GM19324 (cell line): Measurements from ENCODE around the gene NLGN1.
"Not testable (repeated sequence)": the region's sequence is repeated elsewhere in the genome, so short reads cannot be mapped to it uniquely, and the experiment has no call there.

Source experiments
- ATAC-seq: cut with Tn5 transposase; IDR thresholded peaks from one replicate; pipeline ENCODE4 v1.9.1; 2021; ENCODE audit warnings: mild to moderate bottlenecking, moderate library complexity; ENCODE audit not compliant: unreplicated experiment, low FRiP score

NLGN1 gene

DNA sequence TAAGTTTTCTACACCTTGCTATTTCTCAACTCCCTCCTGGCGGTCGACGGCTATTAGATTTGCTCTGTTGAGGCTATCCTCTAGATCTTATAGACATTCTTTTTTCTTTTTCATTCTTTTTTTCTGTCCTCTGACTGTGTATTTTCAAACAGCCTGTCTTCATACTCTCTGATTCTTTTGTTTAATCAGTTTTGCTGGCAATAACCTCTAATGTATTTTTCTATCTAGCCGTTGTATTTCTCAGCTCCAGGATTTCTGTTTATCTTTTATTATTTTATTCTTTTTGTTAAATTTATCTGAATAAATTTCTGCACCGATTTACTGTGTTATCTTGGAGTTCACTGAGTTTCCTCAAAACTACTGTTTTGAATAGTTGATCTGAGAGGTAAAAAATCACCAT is 31.5 kb downstream of the NLGN1 start:
- no peak for ATAC-seq

DNA sequence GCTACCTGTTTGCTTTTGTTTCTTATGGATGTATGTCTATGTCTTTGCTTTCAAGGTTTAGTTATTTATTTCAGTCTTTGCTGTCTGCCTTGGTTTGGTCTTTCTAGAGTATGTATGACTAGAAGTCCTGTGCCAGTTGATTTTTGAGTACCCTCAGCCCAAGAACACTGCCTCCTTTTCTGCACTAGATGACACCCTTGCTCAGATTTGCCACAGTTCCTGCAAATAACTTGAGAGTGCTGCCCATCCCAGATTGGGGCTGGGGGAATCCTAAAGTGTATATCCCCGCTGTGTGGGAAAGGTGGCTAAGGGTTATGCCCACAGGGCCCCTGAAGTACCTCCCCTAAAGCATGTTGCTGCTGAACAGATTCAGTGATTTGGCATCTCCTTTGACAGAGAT is 32.0 kb downstream of the NLGN1 start:
- no peak for ATAC-seq

DNA sequence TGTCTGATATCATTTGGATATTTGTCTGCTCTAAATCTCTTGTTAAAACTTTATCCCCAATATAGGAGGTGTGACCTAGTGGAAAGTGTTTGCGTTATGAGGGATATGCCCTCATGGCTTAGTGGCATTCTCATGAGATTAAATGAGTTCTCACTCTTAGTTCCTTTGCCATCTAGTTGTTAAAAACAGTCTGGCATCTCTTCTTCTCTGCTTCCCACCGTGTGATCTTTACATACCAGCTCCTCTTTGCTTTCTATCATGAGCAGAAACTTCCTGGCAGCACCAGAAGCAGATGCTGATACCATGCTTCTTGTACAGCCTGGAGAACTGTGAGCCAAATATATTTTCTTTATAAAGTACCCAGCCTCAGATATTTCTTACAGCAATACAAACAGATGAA is 33.0 kb downstream of the NLGN1 start:
- ATAC-seq: no peak

DNA sequence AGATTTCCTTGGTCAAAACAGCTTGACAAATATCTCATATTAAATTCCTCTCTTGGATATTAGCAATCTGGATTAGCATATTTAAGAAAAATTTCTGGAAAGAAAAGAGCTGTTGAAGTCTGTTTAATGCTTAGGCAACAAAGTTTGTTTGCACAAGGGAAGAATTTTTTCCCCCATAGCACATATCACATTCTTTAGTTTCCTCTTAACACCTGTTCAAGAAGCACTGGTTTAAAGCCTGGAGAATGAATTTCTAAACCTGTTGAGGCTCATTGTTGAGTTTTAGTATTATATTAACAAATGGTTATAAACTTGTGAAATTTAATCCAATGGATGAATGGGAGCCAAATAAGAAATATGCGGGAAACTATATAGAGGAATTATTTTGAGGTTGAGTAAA is 41.5 kb downstream of the NLGN1 start:
- ATAC-seq: no peak

DNA sequence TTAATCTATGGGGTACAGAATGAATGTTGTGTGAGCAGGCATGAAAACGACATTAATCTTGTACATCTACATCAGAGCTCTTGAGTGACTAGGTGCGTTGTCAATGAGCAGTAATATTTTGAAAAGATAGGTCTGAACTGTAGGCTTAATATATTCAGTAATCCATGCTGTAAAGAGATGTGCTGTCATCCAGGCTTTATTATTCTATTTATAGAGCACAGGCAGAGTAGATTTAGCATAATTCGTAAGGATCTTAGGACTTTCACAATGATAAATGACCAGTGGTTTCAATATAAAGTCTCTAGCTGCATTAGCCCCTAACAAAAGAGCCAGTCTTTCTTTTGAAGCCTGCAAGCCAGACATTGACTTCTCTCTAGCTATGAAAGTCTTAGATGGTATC is 43.0 kb downstream of the NLGN1 start:
- ATAC-seq: no peak

DNA sequence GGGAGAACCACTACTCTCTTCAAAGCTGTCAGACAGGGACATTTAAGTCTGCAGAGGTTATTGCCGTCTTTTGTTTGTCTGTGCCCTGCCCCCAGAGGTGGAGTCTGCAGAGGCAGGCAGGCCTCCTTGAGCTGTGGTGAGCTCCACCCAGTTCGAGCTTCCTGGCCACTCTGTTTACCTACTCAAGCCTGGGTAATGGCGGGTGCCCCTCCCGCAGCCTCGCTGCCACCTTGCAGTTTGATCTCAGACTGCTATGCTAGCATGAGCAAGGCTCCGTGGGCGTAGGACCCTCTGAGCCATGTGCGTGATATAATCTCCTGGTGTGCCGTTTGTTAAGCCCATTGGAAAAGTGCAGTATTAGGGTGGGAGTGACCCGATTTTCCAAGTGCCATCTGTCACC is 54.0 kb downstream of the NLGN1 start:
- ATAC-seq: not testable (repeated sequence)

DNA sequence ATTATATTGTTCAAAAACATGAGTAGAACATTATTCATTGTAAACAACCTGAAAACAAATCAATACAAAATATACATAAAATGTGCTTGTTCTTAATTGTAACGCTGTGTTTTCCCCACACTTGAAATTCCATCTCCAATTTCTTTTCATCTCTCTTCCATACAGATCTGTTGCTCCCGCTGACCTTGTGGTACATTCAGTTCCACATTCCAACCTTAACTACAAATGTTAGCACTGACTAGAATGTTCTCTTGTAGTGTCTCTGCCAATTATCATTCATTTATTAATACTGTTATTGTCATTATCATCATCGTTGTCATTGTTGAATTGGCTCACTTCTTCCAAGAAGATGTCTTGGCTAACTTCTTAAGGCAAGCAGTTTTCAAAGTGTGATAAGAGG is 65.7 kb downstream of the NLGN1 start:
- ATAC-seq: no peak

DNA sequence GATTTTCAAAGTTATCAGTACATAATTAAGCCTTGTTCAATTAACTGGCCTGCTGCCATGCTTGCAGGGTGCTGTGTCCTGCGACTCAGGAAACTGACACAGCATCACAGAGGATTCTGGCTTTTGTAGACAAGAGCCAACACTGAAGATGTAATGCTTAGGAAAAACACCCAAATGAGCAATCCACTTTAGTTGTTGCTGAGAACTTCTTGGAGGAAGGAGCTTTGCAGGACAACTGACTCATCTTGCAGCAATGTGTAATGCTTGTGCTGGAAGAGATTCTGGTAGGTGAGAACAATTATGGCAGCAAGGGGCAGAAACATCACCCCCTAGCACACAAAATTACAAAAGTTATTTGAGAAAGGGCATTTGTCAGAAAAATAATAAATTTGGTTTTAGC is 67.6 kb downstream of the NLGN1 start:
- no peak for ATAC-seq

DNA sequence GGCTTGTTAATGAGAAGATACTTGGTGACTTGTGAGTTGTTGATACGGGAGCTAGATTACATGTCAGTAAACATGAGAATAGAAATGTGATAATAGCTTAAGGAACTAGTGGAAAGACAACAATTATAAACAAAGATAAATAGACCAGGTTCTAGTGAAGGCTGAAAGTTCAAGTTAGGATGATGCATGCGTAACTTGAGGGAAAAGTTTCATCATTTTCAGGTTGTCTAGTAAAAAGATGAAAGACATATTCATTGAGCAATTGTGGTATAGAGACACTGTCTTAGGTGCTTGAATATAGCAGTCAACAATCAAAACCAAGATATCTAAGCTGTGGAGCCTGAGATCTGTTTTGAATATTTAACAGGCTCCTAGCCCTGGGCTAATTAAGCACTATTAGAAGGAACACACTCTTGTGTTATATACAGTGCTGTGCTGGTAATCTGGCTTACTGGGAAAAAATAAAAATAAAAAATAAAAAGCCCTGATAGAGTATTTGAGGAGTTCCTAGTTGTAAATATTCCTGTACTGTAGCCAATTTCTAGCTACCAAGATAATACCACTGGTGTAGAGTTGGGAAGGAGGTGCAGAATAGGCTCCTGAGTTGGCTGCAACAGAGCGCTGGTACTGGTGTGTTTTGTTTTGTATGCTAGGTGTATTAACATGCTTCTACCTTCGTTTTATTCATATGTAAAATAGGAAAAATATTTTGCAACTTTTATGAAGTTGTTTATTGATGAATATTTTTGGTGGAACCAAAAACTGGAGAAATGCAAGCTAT is 68.5 kb downstream of the NLGN1 start:
- ATAC-seq: no peak

DNA sequence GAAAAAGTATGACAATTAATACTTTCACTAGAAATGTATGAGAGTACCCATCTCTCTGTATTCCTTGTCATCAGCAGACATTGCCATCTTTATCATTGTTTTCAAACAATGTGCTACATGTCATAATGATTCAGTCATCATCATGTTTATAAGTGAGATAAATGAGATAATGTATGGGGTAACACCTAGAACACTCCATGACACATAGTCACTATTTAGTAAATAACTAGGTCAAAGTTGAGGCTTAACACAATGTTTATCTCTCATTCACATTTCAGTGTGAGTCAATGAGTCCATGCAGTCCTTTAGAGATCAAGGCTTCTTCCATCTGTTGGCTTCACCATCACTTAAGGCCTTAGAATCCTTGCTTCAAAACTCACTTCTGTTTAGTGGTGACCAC is 70.0 kb downstream of the NLGN1 start:
- ATAC-seq: no peak

DNA sequence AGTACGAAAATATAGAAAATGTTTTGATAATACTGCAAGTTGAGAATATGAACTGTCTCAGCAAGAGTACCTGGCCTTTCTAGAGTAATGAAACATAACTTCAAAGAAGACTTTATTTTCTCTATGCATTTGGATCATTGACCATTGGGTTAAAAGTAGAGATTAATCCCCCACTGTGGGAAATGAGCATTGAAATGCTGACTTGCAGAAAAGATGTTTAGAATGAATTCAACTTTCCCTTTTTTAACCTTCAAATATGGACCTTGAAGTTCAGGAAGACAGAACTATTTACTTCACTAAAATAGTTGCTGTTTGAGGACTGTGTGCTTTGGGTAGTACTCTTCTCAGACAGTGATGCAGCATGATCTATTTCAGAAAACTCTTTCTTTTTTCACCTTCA is 75.7 kb downstream of the NLGN1 start:
- ATAC-seq: no peak

DNA sequence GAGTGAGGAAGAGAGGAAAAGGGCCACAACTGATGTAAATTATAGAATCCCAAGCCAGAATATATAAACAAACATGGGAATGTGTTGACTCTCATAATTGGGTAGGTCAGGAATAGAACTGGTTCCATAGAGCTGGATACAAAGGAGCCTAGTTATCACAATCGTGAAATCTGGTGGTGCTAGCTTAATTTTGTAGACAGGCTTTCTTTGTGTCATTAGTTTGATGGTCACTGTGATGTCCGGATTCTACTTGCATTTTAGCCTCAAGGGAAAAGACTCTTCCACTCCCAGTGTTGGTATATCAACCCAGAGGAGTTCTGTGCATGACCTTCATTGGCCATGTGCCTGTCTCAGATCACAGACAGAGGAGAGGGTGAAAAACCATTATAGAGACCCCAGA is 81.8 kb downstream of the NLGN1 start:
- no peak for ATAC-seq

DNA sequence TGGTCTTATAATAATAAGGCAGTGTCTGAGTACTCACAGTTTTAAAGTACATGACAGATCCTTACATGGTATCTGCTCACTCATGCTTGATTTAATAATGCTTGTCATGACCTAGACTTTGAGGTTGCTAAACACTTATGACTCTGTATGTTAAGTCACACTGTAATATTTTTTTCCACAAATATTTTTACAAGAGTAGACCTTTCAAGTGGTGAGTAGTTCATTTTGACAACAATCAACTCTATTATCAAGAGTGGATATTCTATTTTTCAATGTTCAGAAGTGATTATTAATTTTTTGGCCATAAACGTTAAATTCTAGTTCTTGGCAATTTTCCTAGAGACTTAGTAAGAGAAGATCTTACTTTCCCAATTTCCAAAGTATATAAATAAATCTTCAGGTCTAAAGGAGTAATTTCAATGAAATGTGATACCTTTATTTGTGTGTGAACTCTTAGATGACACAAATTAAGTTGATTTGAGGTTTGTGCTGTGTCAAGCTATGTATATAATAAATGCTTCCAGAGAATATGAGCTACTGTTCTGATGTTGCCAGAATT is 104.5 kb downstream of the NLGN1 start:
- no peak for ATAC-seq

DNA sequence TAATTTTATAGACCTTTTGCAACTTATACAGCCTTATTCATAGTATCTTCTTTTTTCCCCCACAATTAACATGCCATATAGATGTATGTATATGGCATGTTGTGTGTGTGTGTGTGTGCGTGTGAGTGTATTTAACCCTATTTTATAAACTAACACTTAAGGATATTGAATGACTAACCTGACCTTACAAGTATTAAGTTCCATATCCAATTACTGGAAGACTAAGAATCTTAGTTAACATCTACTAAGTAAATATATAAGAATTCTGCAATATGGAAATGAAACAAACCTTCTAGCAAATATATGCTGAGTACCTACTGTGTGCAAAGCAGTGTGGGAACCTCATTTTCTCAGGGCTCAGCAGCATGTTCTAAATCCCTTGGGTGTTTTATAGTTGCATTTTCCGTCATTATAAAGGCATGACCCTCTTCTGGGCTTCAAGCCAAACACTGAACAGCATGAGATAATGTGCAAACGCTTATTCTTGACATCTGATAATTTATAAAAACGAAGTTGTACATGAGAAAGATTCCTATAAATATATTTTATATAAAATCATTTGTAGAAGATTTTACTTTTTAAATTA is 105.5 kb downstream of the NLGN1 start:
- ATAC-seq: no peak

DNA sequence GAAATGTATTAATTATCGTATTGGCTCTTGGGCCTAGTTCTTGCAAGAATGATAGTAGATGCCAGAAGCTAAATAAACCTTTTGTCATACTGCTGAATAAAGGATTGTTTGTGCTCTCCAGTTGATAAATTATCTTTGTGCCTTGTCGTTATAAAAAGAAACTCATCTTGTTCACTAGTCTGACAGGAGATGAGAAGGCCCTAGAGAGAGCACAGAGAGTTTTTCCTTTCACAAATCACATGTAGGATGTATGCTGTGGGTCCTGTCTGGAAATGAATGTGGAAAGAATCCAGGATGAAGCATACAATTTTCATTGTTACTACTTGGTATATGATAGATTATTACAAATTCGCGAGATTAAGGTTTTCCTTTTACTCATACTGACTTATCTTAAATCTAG is 113.0 kb downstream of the NLGN1 start:
- no peak for ATAC-seq

DNA sequence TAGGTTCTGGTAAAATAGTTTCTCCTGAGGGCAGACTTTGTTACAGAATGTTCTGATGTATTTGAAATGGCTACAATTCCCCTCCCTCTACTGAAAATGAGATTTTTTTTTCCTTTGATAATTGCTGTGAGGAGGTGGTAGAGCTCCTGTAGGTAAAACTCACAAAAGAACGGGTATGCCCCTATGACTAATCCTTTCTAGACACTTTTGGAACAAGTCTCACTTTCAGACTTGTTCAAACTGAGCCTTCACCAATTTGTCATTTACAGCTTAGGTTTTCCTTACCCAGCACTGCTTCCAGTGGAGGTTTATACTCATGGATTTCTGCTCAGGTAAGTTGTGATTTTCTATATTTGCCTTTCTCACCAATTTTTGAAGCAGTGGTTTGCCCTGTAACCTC is 115.6 kb downstream of the NLGN1 start:
- ATAC-seq: no peak

DNA sequence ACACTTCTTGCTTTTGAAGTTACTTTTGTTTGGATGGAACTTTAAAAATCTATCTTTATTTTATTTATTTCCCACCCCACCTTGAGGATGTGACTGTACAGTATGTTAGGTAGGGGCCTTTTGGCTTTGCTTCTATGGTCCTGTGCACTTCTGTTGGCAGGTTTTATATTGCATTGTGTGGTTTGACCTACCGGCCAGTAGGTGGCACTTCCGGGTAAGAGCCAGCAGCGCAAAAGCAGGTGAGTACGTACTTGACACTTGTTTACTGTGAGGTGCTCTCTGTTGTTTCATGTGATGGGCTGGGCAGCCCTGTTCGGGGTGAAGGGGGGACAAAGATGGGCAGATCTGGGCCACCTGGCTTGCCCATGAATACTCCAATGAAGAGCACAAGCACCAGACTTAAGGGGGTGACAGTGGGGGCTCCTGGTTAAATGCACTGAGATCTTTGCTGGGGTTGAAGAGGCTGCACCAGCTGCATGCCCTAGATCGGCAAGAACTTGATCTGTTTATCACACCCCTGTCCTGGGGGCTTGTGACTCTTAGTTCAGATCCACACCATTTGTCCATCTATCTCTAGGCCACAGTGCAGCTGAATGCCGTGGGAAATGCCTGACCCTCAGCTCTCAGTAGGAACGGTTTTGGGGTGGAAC is 131.6 kb downstream of the NLGN1 start:
- no peak for ATAC-seq

DNA sequence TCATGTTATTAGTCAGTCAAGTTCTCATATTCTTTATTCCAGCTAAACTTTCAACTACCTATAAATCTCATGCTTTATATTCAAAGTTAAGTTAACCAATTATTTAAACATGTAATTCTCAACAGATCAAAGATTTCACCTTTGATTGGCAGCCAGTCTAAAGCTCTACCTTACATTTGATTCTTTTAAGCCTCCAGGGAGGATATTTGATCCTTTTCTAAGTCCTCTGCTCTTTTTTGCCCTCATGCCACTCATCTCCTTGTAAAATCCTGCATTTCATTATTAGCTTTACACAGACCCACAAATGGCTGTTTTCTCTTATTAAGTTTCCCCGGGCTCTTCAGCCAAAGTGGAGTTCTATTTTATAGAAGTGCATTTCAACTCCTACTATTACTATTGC is 134.1 kb downstream of the NLGN1 start:
- ATAC-seq: no peak

DNA sequence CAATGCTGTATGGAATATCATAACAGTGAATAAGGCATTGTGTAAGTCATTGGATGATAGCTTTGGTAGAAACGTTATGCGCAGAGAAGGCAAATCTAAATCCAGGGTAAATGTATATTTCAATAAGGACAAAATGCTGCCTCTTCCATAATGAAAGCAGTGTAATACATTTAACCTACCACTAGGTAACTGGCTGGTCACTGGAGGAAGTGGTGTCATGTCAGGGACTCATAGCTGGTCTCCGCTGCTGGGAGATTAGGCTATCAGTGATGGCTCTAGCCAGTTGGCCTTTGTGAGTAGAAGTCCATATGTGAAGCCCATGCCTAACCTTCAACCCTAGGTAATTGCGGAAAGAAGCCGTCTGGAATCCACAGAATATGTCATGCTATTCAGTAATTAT is 140.9 kb downstream of the NLGN1 start:
- no peak for ATAC-seq

DNA sequence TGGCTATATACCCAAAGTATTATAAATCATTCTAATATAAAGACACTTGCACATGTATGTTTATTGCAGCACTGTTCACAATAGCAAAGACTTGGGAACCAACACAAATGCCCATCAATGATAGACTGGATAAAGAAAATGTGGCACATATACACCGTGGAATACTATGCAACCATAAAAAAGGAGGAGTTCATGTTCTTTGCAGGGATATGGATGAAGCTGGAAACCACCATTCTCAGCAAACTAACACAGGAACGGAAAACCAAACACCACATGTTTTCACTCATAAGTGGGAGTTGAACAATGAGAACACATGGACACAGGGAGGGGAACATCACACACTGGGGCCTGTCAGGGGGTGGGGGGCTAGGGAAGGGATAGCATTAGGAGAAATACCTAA is 148.0 kb downstream of the NLGN1 start:
- not testable (repeated sequence) for ATAC-seq

DNA sequence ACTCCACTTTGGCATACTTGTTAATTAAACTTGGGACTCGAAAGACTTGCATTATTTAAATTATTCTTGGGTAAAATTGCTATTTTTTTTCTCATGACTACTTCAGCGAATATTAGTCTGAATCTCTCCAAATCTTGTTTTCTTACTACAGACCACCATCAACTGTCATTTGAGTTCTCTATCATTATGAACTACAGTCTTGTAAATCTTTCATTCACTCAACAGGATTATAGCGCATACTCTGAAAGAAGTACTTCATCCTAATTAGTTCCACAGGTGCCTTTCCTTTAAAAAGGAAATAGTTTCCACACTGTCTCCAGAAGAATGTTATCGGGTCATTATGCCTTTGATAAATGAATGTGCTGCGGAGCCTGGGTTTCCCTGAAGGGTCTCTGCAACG is 149.5 kb downstream of the NLGN1 start:
- ATAC-seq: no peak

DNA sequence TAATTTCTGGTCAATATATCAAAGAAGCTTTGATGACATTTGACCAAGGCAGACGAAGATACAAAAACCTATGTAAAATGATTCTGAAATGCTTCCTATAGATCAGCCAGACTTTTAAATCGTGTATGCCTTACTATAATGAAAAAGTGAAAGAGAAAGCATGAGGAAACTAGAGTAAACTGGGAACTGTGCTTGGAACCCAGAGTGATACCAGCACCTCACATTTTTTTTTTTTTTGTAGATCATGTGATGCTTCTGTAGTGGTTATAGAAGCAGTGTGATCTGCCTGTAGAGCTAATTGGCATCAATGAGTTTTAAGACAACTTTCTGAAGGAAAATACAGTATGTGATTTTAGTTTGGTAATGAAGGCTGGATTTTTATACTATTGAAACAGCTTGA is 150.7 kb downstream of the NLGN1 start:
- ATAC-seq: no peak
